ENCODE measurements around the gene IQCB1.

Gene IQCB1

GRCh38 chr3:121740896-121741295, 94.0 kb downstream of the IQCB1 start:
- Mint-ChIP-seq H3K4me3 (no peak overlapping the region), H3K27me3 (no peaks in the 10 kb centered on the region), H3K27ac (no peak overlapping the region), H3K4me1 (ENCODE audit: low read depth) (peaks cover 19% of the 10 kb centered on the region), H3K36me3 (ENCODE audit: low read depth) (peaks cover 24% of the 10 kb centered on the region), H3K9me3 (no peaks in the 10 kb centered on the region)

- peaks cover 29% of the 10 kb centered on the region for H3K4me1 Mint-ChIP-seq (ENCODE audit: low read depth)
- no peak overlapping the region for H3K4me3 Mint-ChIP-seq
- no peak overlapping the region for H3K27ac Mint-ChIP-seq
- no peaks in the 10 kb centered on the region for H3K27me3 Mint-ChIP-seq
- no peaks in the 10 kb centered on the region for H3K9me3 Mint-ChIP-seq
- peaks cover 24% of the 10 kb centered on the region for H3K36me3 Mint-ChIP-seq (ENCODE audit: low read depth)
Measured at GRCh38 chr3:121739902-121740301, 95.0 kb downstream of the IQCB1 start.

GRCh38 chr3:121737644-121738043, 97.2 kb downstream of the IQCB1 start:
- Mint-ChIP-seq H3K36me3 (ENCODE audit: low read depth) (peaks cover 18% of the 10 kb centered on the region), H3K4me1 (ENCODE audit: low read depth) (peaks cover 35% of the 10 kb centered on the region), H3K27me3 (no peaks in the 10 kb centered on the region), H3K27ac (no peak overlapping the region), H3K4me3 (no peak overlapping the region), H3K9me3 (no peaks in the 10 kb centered on the region)

- Mint-ChIP-seq H3K4me3 (no peak overlapping the region), H3K36me3 (ENCODE audit: low read depth) (peaks cover 16% of the 10 kb centered on the region), H3K27me3 (no peaks in the 10 kb centered on the region), H3K27ac (no peak overlapping the region), H3K9me3 (no peaks in the 10 kb centered on the region), H3K4me1 (ENCODE audit: low read depth) (peaks cover 35% of the 10 kb centered on the region)
Measured at GRCh38 chr3:121736112-121736511, 98.7 kb downstream of the IQCB1 start.

GRCh38 chr3:121735047-121735696, 99.7 kb downstream of the IQCB1 start:
- Mint-ChIP-seq H3K9me3 (no peaks in the 10 kb centered on the region), H3K4me1 (ENCODE audit: low read depth) (peaks cover 34% of the 10 kb centered on the region), H3K4me3 (no peak overlapping the region), H3K27ac (no peak overlapping the region), H3K36me3 (ENCODE audit: low read depth) (peaks cover 20% of the 10 kb centered on the region), H3K27me3 (no peaks in the 10 kb centered on the region)

- Mint-ChIP-seq H3K36me3 (ENCODE audit: low read depth) (peaks cover 21% of the 10 kb centered on the region), H3K27me3 (no peaks in the 10 kb centered on the region), H3K4me1 (ENCODE audit: low read depth) (peaks cover 18% of the 10 kb centered on the region), H3K27ac (no peak overlapping the region), H3K9me3 (no peaks in the 10 kb centered on the region), H3K4me3 (no peak overlapping the region)
Measured at GRCh38 chr3:121730940-121731687, 103.7 kb downstream of the IQCB1 start.

GRCh38 chr3:121724130-121724529, 110.7 kb downstream of the IQCB1 start:
- Mint-ChIP-seq H3K4me1 (ENCODE audit: low read depth) (no peaks in the 10 kb centered on the region), H3K27me3 (no peaks in the 10 kb centered on the region), H3K4me3 (no peak overlapping the region), H3K27ac (no peak overlapping the region), H3K36me3 (ENCODE audit: low read depth) (peaks cover 67% of the 10 kb centered on the region), H3K9me3 (no peaks in the 10 kb centered on the region)

- no peaks in the 10 kb centered on the region for H3K9me3 Mint-ChIP-seq
- peaks cover 3% of the 10 kb centered on the region for H3K4me1 Mint-ChIP-seq (ENCODE audit: low read depth)
- H3K27ac Mint-ChIP-seq: no peak overlapping the region
- H3K4me3 Mint-ChIP-seq: no peak overlapping the region
- no peaks in the 10 kb centered on the region for H3K27me3 Mint-ChIP-seq
- H3K36me3 Mint-ChIP-seq (ENCODE audit: low read depth): peaks cover 65% of the 10 kb centered on the region
Measured at GRCh38 chr3:121723485-121723884, 111.4 kb downstream of the IQCB1 start.

- H3K27ac Mint-ChIP-seq: no peak overlapping the region
- H3K4me1 Mint-ChIP-seq (ENCODE audit: low read depth): peaks cover 13% of the 10 kb centered on the region
- peaks cover 74% of the 10 kb centered on the region for H3K36me3 Mint-ChIP-seq (ENCODE audit: low read depth)
- H3K4me3 Mint-ChIP-seq: no peak overlapping the region
- no peaks in the 10 kb centered on the region for H3K27me3 Mint-ChIP-seq
- no peaks in the 10 kb centered on the region for H3K9me3 Mint-ChIP-seq
Measured at GRCh38 chr3:121722411-121722810, 112.4 kb downstream of the IQCB1 start.

- Mint-ChIP-seq H3K36me3 (ENCODE audit: low read depth) (peaks cover 69% of the 10 kb centered on the region), H3K9me3 (no peaks in the 10 kb centered on the region), H3K27me3 (no peaks in the 10 kb centered on the region), H3K27ac (no peak overlapping the region), H3K4me1 (ENCODE audit: low read depth) (peaks cover 16% of the 10 kb centered on the region), H3K4me3 (no peak overlapping the region)
Measured at GRCh38 chr3:121720163-121720562, 114.7 kb downstream of the IQCB1 start.
